GM18951 (cell line): ENCODE results near the gene NCAPD2.

Experiments used
- POLR2A ChIP-seq: IDR thresholded peaks from 4 replicates; pipeline ENCODE4 v1.6.1; 2011; ENCODE audit warnings: mild to moderate bottlenecking; ENCODE audit not compliant: insufficient read length, insufficient read depth; ENCODE audit errors: extremely low read depth
- in situ Hi-C: fragments of 300-500 bp; cut with MboI; formaldehyde crosslinking; loops from one replicate; pipeline ENCODE4 v1.12.0; 2022; ENCODE audit warnings: low sequenced_read_pairs, mixed read lengths, inconsistent platforms; ENCODE audit not compliant: unreplicated experiment

The NCAPD2 gene

DNA sequence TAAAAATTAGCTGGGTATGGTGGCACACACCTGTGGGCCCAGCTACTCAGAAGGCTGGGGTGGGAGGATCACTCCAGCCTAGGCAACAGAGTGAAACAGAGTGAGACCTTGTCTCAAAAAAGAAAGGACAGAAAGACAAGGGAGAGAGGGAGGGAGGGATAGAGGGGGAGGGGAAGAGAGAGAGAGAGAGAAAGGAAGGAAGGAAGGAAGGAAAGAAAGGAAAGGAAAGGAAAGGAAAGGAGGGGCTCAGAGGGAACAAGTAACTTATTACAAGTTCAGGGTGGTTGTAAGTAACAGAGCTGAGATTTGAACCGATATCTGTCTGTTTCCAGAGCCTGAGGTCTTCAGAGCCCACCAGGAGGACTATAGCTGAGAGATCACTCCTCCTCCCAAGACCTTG, 53.7 kb downstream of the NCAPD2 start:
- in situ Hi-C loops: no loop called here

GRCh38 chr12:6547987-6548386, 54.1 kb downstream of the NCAPD2 start:
- no peak for TF ChIP-seq POLR2A
- in situ Hi-C loops: no loop called here

More for the DNA sequence above, 53.7 kb downstream of the NCAPD2 start:
- no peak for TF ChIP-seq POLR2A

- TF ChIP-seq POLR2A: no peak
- in situ Hi-C loops: no loop called here
Observed at GRCh38 chr12:6548556-6548955, 54.7 kb downstream of the NCAPD2 start.

GRCh38 chr12:6548966-6549683, 55.2 kb downstream of the NCAPD2 start:
- TF ChIP-seq POLR2A: no peak
- in situ Hi-C loops: no loop called here

DNA sequence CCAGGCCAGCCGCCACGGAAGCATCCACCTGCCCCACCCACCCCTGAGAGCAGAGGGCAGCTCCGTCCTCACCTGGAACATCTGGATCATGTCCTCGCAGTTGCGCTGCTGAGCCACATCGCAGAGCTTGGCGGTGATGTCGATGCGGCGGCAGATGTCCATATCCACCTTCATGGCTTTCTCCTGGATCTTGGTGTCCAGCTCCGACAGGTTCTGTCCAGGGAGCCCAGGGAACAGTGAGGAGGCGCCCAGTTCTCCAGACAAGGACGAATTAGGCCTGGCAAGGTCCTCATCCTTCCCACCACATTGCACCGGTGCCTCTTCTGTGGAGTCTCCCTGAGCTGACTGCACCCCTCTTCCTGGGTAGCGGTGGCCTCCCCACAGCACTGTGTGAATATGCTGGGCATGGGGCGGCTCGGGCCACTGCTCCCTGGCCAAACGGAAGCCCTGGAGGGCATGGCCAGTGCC, 55.8 kb downstream of the NCAPD2 start:
- in situ Hi-C loops: no loop called here
- no peak for TF ChIP-seq POLR2A

GRCh38 chr12:6550294-6551062, 56.6 kb downstream of the NCAPD2 start:
- TF ChIP-seq POLR2A: no peak
- in situ Hi-C loops: no loop called here

GRCh38 chr12:6551063-6551461, 57.2 kb downstream of the NCAPD2 start:
- in situ Hi-C loops: no loop called here
- no peak for TF ChIP-seq POLR2A

DNA sequence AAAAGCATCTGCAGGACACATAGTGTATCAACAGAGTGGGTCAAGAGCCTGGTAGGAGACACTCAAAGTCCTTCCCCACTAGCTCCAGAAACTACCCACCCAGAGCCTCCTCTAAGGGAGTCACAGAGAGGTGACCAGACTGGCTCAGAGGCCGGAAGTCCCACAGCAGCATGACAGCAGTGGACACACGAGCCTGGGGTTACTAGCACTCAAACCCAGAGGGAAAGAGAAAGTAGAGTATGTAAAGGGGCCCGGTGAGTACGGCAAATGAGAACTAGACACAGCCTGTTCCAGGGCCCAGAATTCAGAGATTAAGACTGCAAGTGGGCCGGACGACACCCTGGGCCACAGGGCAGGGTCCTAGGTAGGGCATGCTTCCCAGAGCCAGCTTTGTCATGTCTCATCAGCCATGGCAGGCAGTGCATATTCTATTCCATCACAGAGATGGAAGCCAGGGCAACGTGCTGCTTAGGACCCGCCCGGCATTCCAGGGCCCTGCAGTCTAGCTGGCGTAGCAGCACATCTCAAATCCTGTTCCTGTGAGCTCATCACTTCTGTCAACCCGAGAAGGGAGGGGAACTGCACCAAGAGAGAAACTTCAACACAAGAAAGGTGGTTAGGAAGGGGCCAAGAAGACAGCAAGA, 57.7 kb downstream of the NCAPD2 start:
- in situ Hi-C loops: no loop called here
- TF ChIP-seq POLR2A: no peak

GRCh38 chr12:6552140-6552551, 58.2 kb downstream of the NCAPD2 start:
- no peak for TF ChIP-seq POLR2A
- in situ Hi-C loops: no loop called here

DNA sequence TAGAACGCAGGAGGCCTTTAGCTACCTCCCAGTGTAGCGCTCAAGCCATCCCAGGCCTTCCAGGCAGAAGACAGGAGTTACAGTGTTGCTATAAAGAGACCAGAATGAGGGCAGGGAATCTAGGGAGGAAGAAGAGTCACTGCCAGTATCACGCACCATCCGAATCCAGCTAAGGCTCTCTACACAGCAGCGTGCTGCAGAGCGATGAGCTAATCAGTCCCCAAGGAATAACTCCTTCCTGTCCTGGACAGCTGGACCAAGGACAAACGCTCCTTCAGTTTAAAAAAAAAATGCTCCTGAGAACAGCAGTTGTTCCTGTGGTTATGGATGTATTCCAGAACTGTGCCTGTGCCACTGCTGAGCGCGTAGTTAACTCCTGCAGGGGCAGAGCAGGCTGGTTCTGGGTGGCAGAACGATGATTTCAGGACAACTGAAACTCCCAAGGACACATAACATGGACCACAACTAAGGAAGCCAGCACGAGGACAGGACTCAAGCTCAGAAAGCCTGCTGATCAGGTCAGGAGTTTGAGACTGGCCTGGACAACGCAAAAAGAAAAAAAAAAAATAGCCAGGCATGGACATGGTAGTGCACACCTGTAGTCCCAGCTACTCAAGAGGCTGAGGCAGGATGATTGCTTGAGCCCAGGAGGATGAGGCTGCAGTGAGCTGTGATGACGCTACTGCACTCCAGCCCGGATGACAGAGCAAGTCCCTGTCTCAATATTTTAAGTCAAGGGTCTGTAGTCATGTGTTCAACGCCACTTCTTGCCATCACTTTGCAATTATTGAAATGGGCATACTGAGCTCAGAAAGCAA, 59.4 kb downstream of the NCAPD2 start:
- in situ Hi-C loops: no loop called here

DNA sequence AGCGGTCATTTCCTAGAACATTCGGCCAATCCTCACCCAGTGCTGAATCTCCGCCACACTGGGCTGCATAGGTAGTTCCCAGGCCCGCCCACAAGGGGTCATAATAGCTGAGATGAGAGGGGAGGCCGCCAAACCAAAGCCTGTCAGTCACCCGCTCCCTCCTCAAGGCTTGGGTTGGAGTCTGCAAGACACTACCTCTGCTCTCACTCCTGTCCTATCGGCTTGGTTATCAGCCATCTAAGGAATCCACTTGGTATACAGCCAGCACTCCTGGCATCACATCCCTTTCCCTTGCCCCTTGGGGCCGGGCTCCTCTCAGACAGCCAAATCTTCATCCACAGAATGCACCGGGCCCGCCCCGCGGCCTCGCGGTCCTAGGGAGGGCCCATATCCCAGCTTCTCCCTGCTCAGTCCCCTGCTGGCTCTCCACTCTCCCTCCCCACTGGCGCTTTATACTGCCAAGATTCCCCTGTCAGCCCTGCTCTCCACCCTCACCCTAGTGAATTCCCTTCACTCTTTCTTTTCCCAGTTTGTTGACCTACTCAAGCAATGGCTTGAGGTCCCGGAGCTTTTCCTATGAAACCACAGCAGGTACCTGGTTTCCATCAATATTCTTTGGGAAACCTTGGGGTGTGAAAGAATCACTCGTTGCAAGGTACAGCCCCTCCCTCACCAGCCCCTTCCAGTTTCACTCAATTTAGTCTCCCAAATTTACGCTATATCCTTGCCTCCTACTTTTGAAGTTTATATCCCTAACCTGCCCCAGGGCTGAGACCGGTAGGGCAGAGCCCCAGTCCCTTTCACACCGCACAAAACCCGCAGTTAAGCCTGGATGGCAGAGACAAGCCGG, 60.5 kb downstream of the NCAPD2 start:
- in situ Hi-C loops: no loop called here
- TF ChIP-seq POLR2A: no peak

More for the DNA sequence above, 59.4 kb downstream of the NCAPD2 start:
- no peak for TF ChIP-seq POLR2A
